ENCODE data around the gene QSER1. TPM values are rescaled to one million over a fixed set of nuclear protein-coding genes. Genes with fewer than 3 reads are reported as not detected.

Gene QSER1
- total and polyA plus RNA-seq, 2 experiments from 2014 or later, result 29.4 to 132 TPM

- Histone ChIP-seq H4K20me1 (replicated peaks; ENCODE audit: insufficient read depth) (no peaks in the 10 kb centered on the region), H3K36me3 (ENCODE audit: insufficient read depth) (no peaks in the 10 kb centered on the region), H3K4me1 (ENCODE audit: insufficient read depth) (peaks cover 12% of the 10 kb centered on the region), H2AFZ (no peak overlapping the region), H3F3A (replicated peaks; ENCODE audit: low read depth) (no peaks in the 10 kb centered on the region), H3K27me3 (ENCODE audit: insufficient read depth) (no peaks in the 10 kb centered on the region), H3K4me3 (no peak overlapping the region), H3K4me2 (no peak overlapping the region), H3K9me2 (ENCODE audit: insufficient read depth) (no peaks in the 10 kb centered on the region), H3K27ac (ENCODE audit: low read depth) (no peak overlapping the region), H3K79me2 (replicated peaks; ENCODE audit: insufficient read depth) (no peaks in the 10 kb centered on the region)
- no peak for DNase-seq (ENCODE audit: low spot score)
- Mint-ChIP-seq H3K9me3 (peaks cover 22% of the 10 kb centered on the region), H3K36me3 (ENCODE audit: low read depth) (peaks cover 18% of the 10 kb centered on the region), H3K4me1 (peaks cover 13% of the 10 kb centered on the region), H3K27ac (no peak overlapping the region), H3K4me3 (no peak overlapping the region), H3K27me3 (ENCODE audit: insufficient read depth, low read depth, poor library complexity) (peaks cover 10% of the 10 kb centered on the region)
- TF ChIP-seq POLR2AphosphoS5 (IDR thresholded peaks at IDR 0.05; ENCODE audit: low read depth) (no peak), EZH2phosphoT487 (IDR thresholded peaks at IDR 0.05; ENCODE audit: unreplicated experiment) (no peak), STAT1 (IDR thresholded peaks at IDR 0.05; ENCODE audit: unreplicated experiment) (no peak), ZNF114 (CRISPR knock-in tag; IDR thresholded peaks at IDR 0.05) (no peak), JUNB (IDR thresholded peaks at IDR 0.05; ENCODE audit: unreplicated experiment) (no peak), CREB1 (CRISPR knock-in tag; IDR thresholded peaks at IDR 0.05; ENCODE audit: low read depth) (no peak)
- TF ChIP-seq, protein P1, sequence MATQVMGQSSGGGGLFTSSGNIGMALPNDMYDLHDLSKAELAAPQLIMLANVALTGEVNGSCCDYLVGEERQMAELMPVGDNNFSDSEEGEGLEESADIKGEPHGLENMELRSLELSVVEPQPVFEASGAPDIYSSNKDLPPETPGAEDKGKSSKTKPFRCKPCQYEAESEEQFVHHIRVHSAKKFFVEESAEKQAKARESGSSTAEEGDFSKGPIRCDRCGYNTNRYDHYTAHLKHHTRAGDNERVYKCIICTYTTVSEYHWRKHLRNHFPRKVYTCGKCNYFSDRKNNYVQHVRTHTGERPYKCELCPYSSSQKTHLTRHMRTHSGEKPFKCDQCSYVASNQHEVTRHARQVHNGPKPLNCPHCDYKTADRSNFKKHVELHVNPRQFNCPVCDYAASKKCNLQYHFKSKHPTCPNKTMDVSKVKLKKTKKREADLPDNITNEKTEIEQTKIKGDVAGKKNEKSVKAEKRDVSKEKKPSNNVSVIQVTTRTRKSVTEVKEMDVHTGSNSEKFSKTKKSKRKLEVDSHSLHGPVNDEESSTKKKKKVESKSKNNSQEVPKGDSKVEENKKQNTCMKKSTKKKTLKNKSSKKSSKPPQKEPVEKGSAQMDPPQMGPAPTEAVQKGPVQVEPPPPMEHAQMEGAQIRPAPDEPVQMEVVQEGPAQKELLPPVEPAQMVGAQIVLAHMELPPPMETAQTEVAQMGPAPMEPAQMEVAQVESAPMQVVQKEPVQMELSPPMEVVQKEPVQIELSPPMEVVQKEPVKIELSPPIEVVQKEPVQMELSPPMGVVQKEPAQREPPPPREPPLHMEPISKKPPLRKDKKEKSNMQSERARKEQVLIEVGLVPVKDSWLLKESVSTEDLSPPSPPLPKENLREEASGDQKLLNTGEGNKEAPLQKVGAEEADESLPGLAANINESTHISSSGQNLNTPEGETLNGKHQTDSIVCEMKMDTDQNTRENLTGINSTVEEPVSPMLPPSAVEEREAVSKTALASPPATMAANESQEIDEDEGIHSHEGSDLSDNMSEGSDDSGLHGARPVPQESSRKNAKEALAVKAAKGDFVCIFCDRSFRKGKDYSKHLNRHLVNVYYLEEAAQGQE (IDR thresholded peaks at IDR 0.05; ENCODE audit: unreplicated experiment), result no peak
- ATAC-seq, result no peak
These were observed 9.2 kb upstream of the QSER1 start for GRCh38 chr11:32883421-32883820.

DNA sequence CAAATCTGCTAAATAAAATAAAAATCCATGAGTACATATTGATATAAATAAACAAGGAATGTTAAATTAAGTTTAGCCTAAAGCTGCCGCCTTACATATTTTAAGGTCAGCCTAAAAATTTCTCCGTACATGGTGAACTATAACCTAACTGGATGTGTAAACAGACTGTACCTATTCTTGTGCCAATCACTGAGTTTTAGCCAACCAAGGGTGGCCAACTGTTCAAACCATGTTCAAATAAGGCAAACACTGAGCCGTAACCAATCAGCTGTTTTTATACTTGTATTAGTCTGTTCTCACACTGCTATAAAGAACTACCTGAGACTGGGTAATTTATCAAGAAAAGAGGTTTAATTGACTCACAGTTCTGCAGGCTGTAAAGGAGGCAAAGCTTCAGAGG, 8.6 kb upstream of the QSER1 start:
- no peaks in the 10 kb centered on the region for H3F3A ChIP-seq (replicated peaks; ENCODE audit: low read depth)
- TF ChIP-seq STAT1 (IDR thresholded peaks at IDR 0.05; ENCODE audit: unreplicated experiment) (no peak), CTCF (conservative IDR thresholded peaks at IDR 0.05; ENCODE audit: low read depth in 2 of 2) (no peak), ZNF114 (CRISPR knock-in tag; IDR thresholded peaks at IDR 0.05) (no peak), ZNF462 (CRISPR knock-in tag; IDR thresholded peaks at IDR 0.05) (no peak), NANOG (IDR thresholded peaks at IDR 0.05; ENCODE audit: borderline replicate concordance) (no peak), EZH2phosphoT487 (IDR thresholded peaks at IDR 0.05; ENCODE audit: unreplicated experiment) (no peak), CREB1 (CRISPR knock-in tag; IDR thresholded peaks at IDR 0.05; ENCODE audit: low read depth) (no peak), POLR2AphosphoS5 (IDR thresholded peaks at IDR 0.05; ENCODE audit: low read depth) (no peak)
- ATAC-seq (no peak), DNase-seq (ENCODE audit: low spot score) (no peak)
- peaks cover 2% of the 10 kb centered on the region; the same call in 1 of the 2 replicates for H3K9me2 ChIP-seq (ENCODE audit: insufficient read depth)
- Mint-ChIP-seq H3K27ac (no peak overlapping the region), H3K36me3 (ENCODE audit: low read depth) (peaks cover 24% of the 10 kb centered on the region), H3K4me1 (peaks cover 13% of the 10 kb centered on the region), H3K9me3 (peaks cover 28% of the 10 kb centered on the region), H3K4me3 (no peak overlapping the region; the same call in 2 of the 3 replicates), H3K27me3 (ENCODE audit: insufficient read depth, low read depth, poor library complexity) (peaks cover 10% of the 10 kb centered on the region)
- H2AFZ ChIP-seq, result peak overlapping the region; percentile 23; the same call in 1 of the 2 replicates
- no peak overlapping the region for H3K27ac ChIP-seq (ENCODE audit: low read depth)
- H3K36me3 ChIP-seq (ENCODE audit: insufficient read depth), result no peaks in the 10 kb centered on the region
- no peaks in the 10 kb centered on the region for H4K20me1 ChIP-seq (replicated peaks; ENCODE audit: insufficient read depth)
- H3K4me1 ChIP-seq (ENCODE audit: insufficient read depth), result peaks cover 12% of the 10 kb centered on the region
- H3K4me2 ChIP-seq, result no peak overlapping the region
- no peak overlapping the region for H3K4me3 ChIP-seq
- peaks cover under 1% of the 10 kb centered on the region for H3K79me2 ChIP-seq (replicated peaks; ENCODE audit: insufficient read depth)
- H3K27me3 ChIP-seq (ENCODE audit: insufficient read depth), result no peaks in the 10 kb centered on the region

Data from GM23338 (cell line).